22Rv1 (cell line): ENCODE measurements around the gene RAD52.

Experiments used
- CTCF ChIP-seq: fragments of 450-650 bp; IDR thresholded peaks from 2 replicates; pipeline ENCODE4 v1.5.1; 2017; ENCODE audit warnings: mild to moderate bottlenecking
- ZFX ChIP-seq: fragments of 450-650 bp; IDR thresholded peaks from 2 replicates; pipeline ENCODE4 v1.6.1; 2017; ENCODE audit warnings: antibody characterized with exemption, borderline replicate concordance

DNA sequence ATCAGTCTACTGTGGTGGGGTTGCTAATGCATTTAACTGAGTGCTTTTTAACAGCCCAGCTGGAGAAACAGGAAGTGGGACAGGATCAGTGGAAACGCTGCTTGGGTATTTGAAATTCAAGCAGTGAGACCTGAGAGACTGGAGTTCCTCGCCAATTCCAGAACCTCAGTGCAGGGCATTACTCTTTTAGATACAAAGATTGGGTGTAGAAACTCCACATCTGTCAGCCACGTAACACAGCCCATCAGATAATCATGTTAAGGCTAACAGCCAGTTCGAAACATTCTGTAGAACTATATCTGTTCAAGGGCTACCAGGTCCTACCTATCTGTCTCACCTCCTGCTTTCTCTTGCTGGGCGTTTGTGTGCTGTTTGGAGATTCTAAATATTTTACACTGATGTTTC, 45.5 kb downstream of the RAD52 start:
- TF ChIP-seq CTCF (no peak), ZFX (no peak)
